SK-N-SH (cell line): ENCODE measurements around the gene FCGR3B. TPM values are rescaled to one million over a fixed set of nuclear protein-coding genes. Genes with fewer than 3 reads are reported as not detected.

ENCODE experiments used
- CTCF ChIA-PET: fragments of 300-600, 350-600 bp; formaldehyde crosslinking; extraction: SDS; loops from one replicate; lab custom pipeline; 2021; lab: Yijun Ruan, JAX
- POLR2A ChIA-PET: fragments of 350-600 bp; sonication (Branson Sonifier 250); formaldehyde crosslinking; extraction: SDS; loops from one replicate; lab custom pipeline; 2020; ENCODE audit warnings: antibody characterized with exemption, inconsistent platforms; lab: Yijun Ruan, JAX
- DNase-seq: peaks from one replicate; pipeline ENCODE4 v3.0.0; 2012
- H2AFZ ChIP-seq: fragments of 200-600 bp; sonication (generic); 2 replicates; pipeline ENCODE4 v1.8.1; 2016; ENCODE audit warnings: antibody characterized with exemption, mild to moderate bottlenecking, low read depth
- H3F3A ChIP-seq: fragments of 200-600 bp; sonication (generic); replicated peaks from 2 replicates; pipeline ENCODE3; 2016; ENCODE audit warnings: antibody characterized with exemption, mild to moderate bottlenecking; ENCODE audit not compliant: insufficient read depth
- H3K27ac ChIP-seq, 2 experiments: fragments of 200-500 bp in 1 of 2; fragments of 200-600 bp in 1 of 2; sonication (Bioruptor generic) in 1 of 2; sonication (generic), shearing (Covaris generic) in 1 of 2; 2 replicates each; pipeline versions ENCODE4 v1.5.1 to v1.6.1; 2014 to 2016; ENCODE audit warnings: low read depth in 2 of 2, inconsistent platforms in 1 of 2, low read length in 1 of 2, mild to moderate bottlenecking in 1 of 2, mixed read lengths in 1 of 2
- H3K27me3 ChIP-seq: fragments of 200-600 bp; sonication (generic), shearing (Covaris generic); 2 replicates; pipeline ENCODE4 v1.6.1; 2016; ENCODE audit warnings: mixed run types; ENCODE audit not compliant: insufficient read depth
- H3K36me3 ChIP-seq, 2 experiments: fragments of 200-500 bp in 1 of 2; fragments of 200-600 bp in 1 of 2; sonication (Bioruptor generic) in 1 of 2; sonication (generic) in 1 of 2; replicated peaks in 1 of 2; 2 replicates each; pipeline versions ENCODE3 to v1.5.1; 2014 to 2016; ENCODE audit warnings: low read length in 1 of 2, mild to moderate bottlenecking in 1 of 2; ENCODE audit not compliant: insufficient read depth in 2 of 2, control insufficient read depth in 1 of 2
- H3K4me1 ChIP-seq, 2 experiments: fragments of 200-500 bp in 1 of 2; fragments of 200-600 bp in 1 of 2; sonication (Bioruptor generic) in 1 of 2; sonication (generic), shearing (Covaris generic) in 1 of 2; 2 replicates each; pipeline versions ENCODE4 v1.5.1 to v1.6.1; 2014 to 2016; ENCODE audit warnings: low read depth in 1 of 2, low read length in 1 of 2, mixed run types in 1 of 2; ENCODE audit not compliant: insufficient read depth in 2 of 2, control insufficient read depth in 1 of 2
- H3K4me2 ChIP-seq: fragments of 200-600 bp; sonication (generic), shearing (Covaris generic); 2 replicates; pipeline ENCODE4 v1.6.1; 2017; ENCODE audit warnings: mixed run types
- H3K4me3 ChIP-seq, 2 experiments: fragments of 200-500 bp in 1 of 2; fragments of 200-600 bp in 1 of 2; sonication (Bioruptor generic) in 1 of 2; sonication (generic), shearing (Covaris generic) in 1 of 2; 2 replicates each; pipeline versions ENCODE4 v1.5.1 to v1.8.1; 2014 to 2016; ENCODE audit warnings: low read depth in 2 of 2, inconsistent platforms in 1 of 2, low read length in 1 of 2, mild to moderate bottlenecking in 1 of 2, mixed read lengths in 1 of 2, moderate library complexity in 1 of 2
- H3K79me2 ChIP-seq: fragments of 200-600 bp; sonication (generic); 2 replicates; pipeline ENCODE4 v1.8.1; 2017; ENCODE audit warnings: mild to moderate bottlenecking; ENCODE audit not compliant: insufficient read depth
- H3K9ac ChIP-seq: fragments of 200-600 bp; sonication (generic); 2 replicates; pipeline ENCODE4 v1.6.1; 2017; ENCODE audit warnings: mixed run types
- H3K9me2 ChIP-seq: fragments of 200-600 bp; sonication (generic); 2 replicates; pipeline ENCODE4 v1.6.1; 2017; ENCODE audit warnings: mixed run types
- H3K9me3 ChIP-seq: fragments of 200-600 bp; sonication (generic); 2 replicates; pipeline ENCODE4 v1.6.1; 2017; ENCODE audit warnings: mixed run types, mild to moderate bottlenecking, moderate library complexity
- H4K20me1 ChIP-seq: fragments of 200-600 bp; sonication (generic); 2 replicates; pipeline ENCODE4 v1.6.1; 2017; ENCODE audit warnings: mild to moderate bottlenecking, mixed run types; ENCODE audit not compliant: insufficient read depth
- ELF1 ChIP-seq: IDR thresholded peaks from 2 replicates; pipeline ENCODE4 v1.4.0; 2012
- EP300 ChIP-seq, 2 experiments: IDR thresholded peaks; 2 replicates each; pipeline versions ENCODE4 v1.4.0 to v1.6.1; 2012; ENCODE audit warnings: borderline replicate concordance in 1 of 2, low read depth in 1 of 2, low read length in 1 of 2
- FOXJ3 ChIP-seq: sonication (generic); formaldehyde crosslinking; IDR thresholded peaks from 2 replicates; pipeline ENCODE4 v1.5.1; 2020; ENCODE audit warnings: mild to moderate bottlenecking, missing genetic modification reagents
- FOXM1 ChIP-seq: IDR thresholded peaks from 2 replicates; pipeline ENCODE4 v1.4.0; 2012; ENCODE audit warnings: low read depth, mild to moderate bottlenecking
- IRF3 ChIP-seq: fragments of 150-350 bp; IDR thresholded peaks from 2 replicates; pipeline ENCODE4 v1.6.1; 2016; ENCODE audit warnings: mild to moderate bottlenecking, low read depth, low read length
- JUND ChIP-seq: IDR thresholded peaks from 2 replicates; pipeline ENCODE4 v1.4.0; 2012
- MAX ChIP-seq: IDR thresholded peaks from 2 replicates; pipeline ENCODE4 v1.4.0; 2012; ENCODE audit warnings: low read depth
- MXI1 ChIP-seq: IDR thresholded peaks from 2 replicates; pipeline ENCODE4 v1.6.1; 2012; ENCODE audit warnings: mild to moderate bottlenecking, low read depth, low read length, improper control_type of control experiment
- NFIC ChIP-seq: IDR thresholded peaks from 2 replicates; pipeline ENCODE4 v1.4.0; 2012; ENCODE audit warnings: borderline replicate concordance
- NRF1 ChIP-seq: IDR thresholded peaks from 2 replicates; pipeline ENCODE4 v1.6.1; 2012; ENCODE audit warnings: low read depth, mild to moderate bottlenecking, low read length
- PBX3 ChIP-seq: IDR thresholded peaks from 2 replicates; pipeline ENCODE4; 2012
- RAD21 ChIP-seq: IDR thresholded peaks from 2 replicates; pipeline ENCODE4 v1.6.1; 2012; ENCODE audit warnings: mild to moderate bottlenecking, low read length
- RFX5 ChIP-seq: IDR thresholded peaks from 2 replicates; pipeline ENCODE4 v1.6.1; 2012; ENCODE audit warnings: mild to moderate bottlenecking, improper control_type of control experiment, low read length
- RXRA ChIP-seq: IDR thresholded peaks from 2 replicates; pipeline ENCODE4 v1.4.0; 2012; ENCODE audit warnings: low read depth, mild to moderate bottlenecking, borderline replicate concordance
- SIN3A ChIP-seq: IDR thresholded peaks from 2 replicates; pipeline ENCODE4 v1.6.1; 2012; ENCODE audit warnings: low read depth, mild to moderate bottlenecking, low read length, moderate library complexity, borderline replicate concordance
- TAF1 ChIP-seq: IDR thresholded peaks from 2 replicates; pipeline ENCODE4 v1.6.1; 2012; ENCODE audit warnings: low read depth, mild to moderate bottlenecking, low read length, moderate library complexity, borderline replicate concordance
- YY1 ChIP-seq: IDR thresholded peaks from 2 replicates; pipeline ENCODE4 v1.4.0; 2012; ENCODE audit warnings: low read depth, mild to moderate bottlenecking
- WGBS: methylation state at CpG from one replicate; pipeline ENCODE4 v1.1.6; 2017; ENCODE audit warnings: low lambda C conversion rate; 5-methylcytosine and 5-hydroxymethylcytosine counted together
- polyA plus RNA-seq, 3 experiments: library from polyadenylated mRNA; depleted of rRNA; stranded (reverse); fragments of >200 nt; gene quantifications; 2 replicates each; pipeline ENCODE4 v1.2.3, GENCODE V29; 2012

FCGR3B gene
- polyA plus RNA-seq (2012; rRNA removed), result not detected in 2 replicates
- not detected in 2 replicates for polyA plus RNA-seq (2012; cell fraction: cytosol; rRNA removed)
- polyA plus RNA-seq (2012; cell fraction: nucleus; rRNA removed), result not detected in 2 replicates

- H3K4me1 ChIP-seq, result no peaks in the 10 kb centered on the region
- H3K4me2 ChIP-seq, result no peak within 1 kb of the TSS
- no peaks in the 10 kb centered on the region for H4K20me1 ChIP-seq
- H3K27me3 ChIP-seq, result no peaks in the 10 kb centered on the region
- no peak for TF ChIP-seq ELF1
- no peak for TF ChIP-seq NFIC
- TF ChIP-seq RXRA, result no peak
- H3K36me3 ChIP-seq, result no peaks in the 10 kb centered on the region
- H3K79me2 ChIP-seq, result no peaks in the 10 kb centered on the region
- no peaks in the 10 kb centered on the region for H3F3A ChIP-seq
- 4% methylated on average over 4 of the region's 4 CpGs for WGBS
- no peak within 1 kb of the TSS for H3K27ac ChIP-seq
- CTCF ChIA-PET, result no interaction called here
- no peaks in the 10 kb centered on the region for H3K9me2 ChIP-seq
- DNase-seq, result no peak
- no peaks in the 10 kb centered on the region for H3K9me3 ChIP-seq
- H3K9ac ChIP-seq, result no peak within 1 kb of the TSS
- H3K4me3 ChIP-seq, result no peak within 1 kb of the TSS
- POLR2A ChIA-PET, result no interaction called here
- no peak within 1 kb of the TSS for H2AFZ ChIP-seq
Observed at GRCh38 chr1:161631076-161631475, at the start of gene FCGR3B. Gene FCGR3B, minus strand, starts transcription at chr1:161631176. Its CDS starts 82 bp downstream, at chr1:161631094.

- Histone ChIP-seq H2AFZ (no peak overlapping the region), H3K4me2 (no peak overlapping the region), H3K36me3 (no peaks in the 10 kb centered on the region), H4K20me1 (no peaks in the 10 kb centered on the region), H3K27me3 (peaks cover 27% of the 10 kb centered on the region; the same call in 1 of the 2 replicates), H3K4me3 (no peak overlapping the region), H3K79me2 (no peaks in the 10 kb centered on the region), H3K27ac (no peak overlapping the region), H3K9me3 (no peaks in the 10 kb centered on the region), H3K9ac (no peak overlapping the region), H3K9me2 (no peaks in the 10 kb centered on the region), H3K4me1 (no peaks in the 10 kb centered on the region), H3F3A (no peaks in the 10 kb centered on the region)
- 52% methylated on average over 3 of the region's 3 CpGs for WGBS
- DNase-seq, result no peak
- POLR2A ChIA-PET, result no interaction called here
- TF ChIP-seq FOXM1 (no peak), SIN3A (no peak), NRF1 (no peak), RAD21 (no peak), YY1 (no peak), ELF1 (no peak), PBX3 (no peak), TAF1 (no peak), RFX5 (no peak), FOXJ3 (CRISPR knock-in tag) (no peak), IRF3 (no peak), MAX (no peak), NFIC (no peak), MXI1 (no peak), EP300 (IDR thresholded peaks at IDR 0.05; ENCODE audit: borderline replicate concordance in 1 of 2, low read depth in 1 of 2, low read length in 1 of 2) (no peak), JUND (no peak)
- CTCF ChIA-PET, result no interaction called here
Observed at GRCh38 chr1:161678500-161678899, 47.5 kb upstream of the FCGR3B start.
